GM19468 (cell line): ENCODE results near the gene DISP3.

Experiments used
- ATAC-seq: cut with Tn5 transposase; IDR thresholded peaks from one replicate; pipeline ENCODE4 v1.9.1; 2021; ENCODE audit warnings: mild to moderate bottlenecking, moderate library complexity, moderate number of reproducible peaks; ENCODE audit not compliant: unreplicated experiment; ENCODE audit errors: extremely low read depth

Gene DISP3

GRCh38 chr1:11526071-11526895 is 47.3 kb downstream of the DISP3 start:
- no peak for ATAC-seq

GRCh38 chr1:11527541-11528452 is 48.8 kb downstream of the DISP3 start:
- ATAC-seq, result no peak

GRCh38 chr1:11528611-11529261 is 49.8 kb downstream of the DISP3 start:
- no peak for ATAC-seq

GRCh38 chr1:11529330-11529729 is 50.4 kb downstream of the DISP3 start:
- ATAC-seq, result no peak

GRCh38 chr1:11529763-11530730 is 51.1 kb downstream of the DISP3 start:
- no peak for ATAC-seq

GRCh38 chr1:11530731-11531311 is 51.9 kb downstream of the DISP3 start:
- ATAC-seq, result no peak

GRCh38 chr1:11531314-11531870 is 52.4 kb downstream of the DISP3 start:
- no peak for ATAC-seq

GRCh38 chr1:11531943-11532342 is 53.0 kb downstream of the DISP3 start:
- no peak for ATAC-seq

GRCh38 chr1:11533790-11534787 is 55.1 kb downstream of the DISP3 start:
- ATAC-seq, result no peak

- ATAC-seq, result no peak
Measured at GRCh38 chr1:11534846-11535245, 55.9 kb downstream of the DISP3 start.

GRCh38 chr1:11535316-11535715 is 56.4 kb downstream of the DISP3 start:
- ATAC-seq, result no peak

- ATAC-seq, result no peak
Measured at GRCh38 chr1:11535761-11536572, 57.0 kb downstream of the DISP3 start.

- no peak for ATAC-seq
Measured at GRCh38 chr1:11536573-11537379, 57.8 kb downstream of the DISP3 start.

GRCh38 chr1:11537380-11537764 is 58.4 kb downstream of the DISP3 start:
- ATAC-seq, result no peak

GRCh38 chr1:11537854-11538591 is 59.1 kb downstream of the DISP3 start:
- ATAC-seq, result no peak
